GM21619 (cell line): ENCODE results near the gene TCHP.
"Not testable (repeated sequence)": the region's sequence is repeated elsewhere in the genome, so short reads cannot be mapped to it uniquely, and the experiment has no call there.

Experiments
- ATAC-seq: cut with Tn5 transposase; IDR thresholded peaks from one replicate; pipeline ENCODE4 v1.9.1; 2021; ENCODE audit not compliant: unreplicated experiment

The TCHP gene

GRCh38 chr12:109879351-109880042, 20.6 kb upstream of the TCHP start:
- no peak for ATAC-seq

- peak; percentile 93 for ATAC-seq
Observed at GRCh38 chr12:109880043-109880931, 19.8 kb upstream of the TCHP start, which contains the start of gene GLTP. GLTP (minus strand) TSS chr12:109880541; CDS start chr12:109880374, 167 bp downstream.

- ATAC-seq = no peak
Observed at GRCh38 chr12:109880938-109881337, 19.1 kb upstream of the TCHP start.

GRCh38 chr12:109881752-109882151, 18.3 kb upstream of the TCHP start:
- no peak for ATAC-seq

- no peak for ATAC-seq
Observed at GRCh38 chr12:109883461-109883860, 16.6 kb upstream of the TCHP start.

- ATAC-seq = no peak
Observed at GRCh38 chr12:109885616-109886015, 14.5 kb upstream of the TCHP start.

- peak; percentile 36 for ATAC-seq
Observed at GRCh38 chr12:109888179-109889020, 11.7 kb upstream of the TCHP start.

- no peak for ATAC-seq
Observed at GRCh38 chr12:109890620-109891170, 9.4 kb upstream of the TCHP start.

GRCh38 chr12:109891731-109892130, 8.3 kb upstream of the TCHP start:
- not testable (repeated sequence) for ATAC-seq

GRCh38 chr12:109892165-109892715, 7.8 kb upstream of the TCHP start:
- ATAC-seq = no peak

GRCh38 chr12:109892748-109893147, 7.3 kb upstream of the TCHP start:
- peak; percentile 70 for ATAC-seq

GRCh38 chr12:109893261-109893995, 6.6 kb upstream of the TCHP start:
- ATAC-seq = no peak

GRCh38 chr12:109894939-109895338, 5.1 kb upstream of the TCHP start:
- ATAC-seq = no peak

- ATAC-seq = no peak
Observed at GRCh38 chr12:109896188-109896587, 3.9 kb upstream of the TCHP start.

- no peak for ATAC-seq
Observed at GRCh38 chr12:109897029-109897428, 3.0 kb upstream of the TCHP start.

GRCh38 chr12:109899345-109899744, 729 bp upstream of the TCHP start:
- not testable (repeated sequence) for ATAC-seq

GRCh38 chr12:109900752-109901580, 892 bp downstream of the TCHP start:
- ATAC-seq = peak; percentile 21

GRCh38 chr12:109902891-109903418, 2.9 kb downstream of the TCHP start:
- no peak for ATAC-seq

- ATAC-seq = no peak
Observed at GRCh38 chr12:109905301-109905700, 5.2 kb downstream of the TCHP start.
